NK-92 treated with Interleukin-12 subunit alpha and Interleukin-12 subunit beta, amount 100 ng/mL, for 24 hours (cell line): ENCODE results near the gene MOBP.
"Not testable (repeated sequence)": the region's sequence is repeated elsewhere in the genome, so short reads cannot be mapped to it uniquely, and the experiment has no call there.

Experiments
- DNase-seq: peaks from one replicate; lab custom pipeline; 2025; lab: John Stamatoyannopoulos, UW

The MOBP gene, protein sequence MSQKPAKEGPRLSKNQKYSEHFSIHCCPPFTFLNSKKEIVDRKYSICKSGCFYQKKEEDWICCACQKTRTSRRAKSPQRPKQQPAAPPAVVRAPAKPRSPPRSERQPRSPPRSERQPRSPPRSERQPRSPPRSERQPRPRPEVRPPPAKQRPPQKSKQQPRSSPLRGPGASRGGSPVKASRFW

GRCh38 chr3:39467394-39468107, at the start of gene MOBP:
MOBP (plus strand) TSS chr3:39467680; CDS start chr3:39502070, 34,390 bp downstream.
- no peak for DNase-seq

GRCh38 chr3:39418556-39419225, 48.8 kb upstream of the MOBP start:
- not testable (repeated sequence) for DNase-seq

DNA sequence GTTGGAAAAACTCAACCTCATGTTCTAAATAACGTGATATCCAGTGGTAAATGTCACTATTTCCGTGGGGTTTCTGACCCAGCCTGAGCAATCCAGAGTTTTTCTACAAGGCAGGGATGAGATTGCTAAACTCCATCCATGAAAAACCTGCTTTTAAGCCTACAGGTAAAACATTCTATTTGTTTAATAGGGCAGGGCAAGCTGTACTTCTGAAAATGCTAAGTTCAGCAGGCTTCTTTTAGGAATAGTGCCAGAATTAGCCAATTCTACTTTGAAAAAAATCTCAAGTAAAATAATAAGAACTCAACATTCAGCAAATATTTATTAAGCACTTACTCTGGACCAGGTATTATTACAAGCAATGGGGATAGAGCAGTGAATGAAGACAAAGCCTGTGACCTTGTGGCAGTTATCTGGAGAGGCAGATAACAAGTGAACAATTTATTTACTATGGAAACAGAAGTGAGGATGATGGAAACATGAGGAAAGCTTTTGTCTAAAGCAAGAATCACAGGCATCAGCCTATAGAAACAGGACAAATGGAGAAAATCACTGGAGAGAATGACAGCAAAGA, 47.7 kb upstream of the MOBP start:
- no peak for DNase-seq

GRCh38 chr3:39420543-39420942, 46.9 kb upstream of the MOBP start:
- no peak for DNase-seq

GRCh38 chr3:39423436-39423970, 44.0 kb upstream of the MOBP start:
- no peak for DNase-seq

DNA sequence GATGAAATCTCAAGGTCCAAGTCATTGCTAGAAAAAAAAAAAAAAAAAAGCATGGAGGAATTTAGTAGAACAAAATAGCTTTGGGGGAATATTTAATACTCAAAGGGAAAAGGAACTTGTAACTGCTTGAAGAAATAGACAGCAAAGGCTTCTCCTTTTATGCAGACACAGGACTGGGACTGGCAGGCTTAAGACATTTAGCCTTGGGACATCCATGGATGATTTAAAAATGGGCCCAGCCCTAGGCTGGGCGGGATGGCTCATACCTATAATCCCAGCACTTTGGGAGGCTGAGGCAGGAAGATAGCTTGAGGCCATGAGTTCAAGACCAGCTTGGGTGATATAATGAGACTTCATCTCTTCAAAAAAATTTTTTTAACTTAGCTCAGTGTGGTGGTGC, 41.2 kb upstream of the MOBP start:
- DNase-seq, result no peak

GRCh38 chr3:39427506-39427905, 40.0 kb upstream of the MOBP start:
- DNase-seq, result no peak

GRCh38 chr3:39428745-39429201, 38.7 kb upstream of the MOBP start:
- no peak for DNase-seq

GRCh38 chr3:39429466-39429865, 38.0 kb upstream of the MOBP start:
- no peak for DNase-seq

DNA sequence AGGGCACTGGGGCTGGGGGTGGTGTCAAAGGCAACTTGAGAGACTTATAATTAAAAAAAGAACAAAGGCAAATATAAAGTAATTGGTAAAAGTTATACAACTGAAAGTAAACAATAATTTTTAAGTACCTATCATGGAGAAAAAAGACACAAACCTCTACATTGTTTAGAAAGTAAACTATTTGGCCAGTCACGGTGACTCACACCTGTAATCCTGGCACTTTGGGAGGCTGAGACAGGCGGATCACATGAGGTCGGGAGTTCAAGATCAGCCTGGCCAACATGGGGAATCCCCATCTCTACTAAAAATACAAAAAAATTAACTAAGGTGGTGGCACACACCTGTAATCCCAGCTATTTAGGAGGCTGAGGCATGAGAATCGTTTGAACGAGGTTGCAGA, 35.1 kb upstream of the MOBP start:
- no peak for DNase-seq

DNA sequence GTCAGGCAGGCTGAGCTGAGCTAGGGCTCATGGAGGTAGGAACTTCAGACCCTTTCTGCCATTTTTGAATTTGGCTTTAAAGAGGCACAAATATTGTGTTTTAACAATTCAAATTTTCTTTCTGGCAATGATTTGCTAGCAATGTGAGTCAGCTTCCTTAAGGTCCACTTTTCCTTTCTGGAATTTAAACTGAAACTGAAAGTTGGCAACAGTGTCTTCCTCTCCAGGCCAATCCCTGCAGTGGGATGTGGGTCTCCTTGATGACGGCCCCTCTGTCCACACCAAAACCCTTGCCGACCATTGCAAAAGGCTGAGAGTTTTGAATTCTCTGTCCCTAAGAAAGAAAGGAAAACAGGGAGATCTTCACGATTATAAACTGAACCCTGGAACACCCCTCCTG, 33.8 kb upstream of the MOBP start:
- no peak for DNase-seq

DNA sequence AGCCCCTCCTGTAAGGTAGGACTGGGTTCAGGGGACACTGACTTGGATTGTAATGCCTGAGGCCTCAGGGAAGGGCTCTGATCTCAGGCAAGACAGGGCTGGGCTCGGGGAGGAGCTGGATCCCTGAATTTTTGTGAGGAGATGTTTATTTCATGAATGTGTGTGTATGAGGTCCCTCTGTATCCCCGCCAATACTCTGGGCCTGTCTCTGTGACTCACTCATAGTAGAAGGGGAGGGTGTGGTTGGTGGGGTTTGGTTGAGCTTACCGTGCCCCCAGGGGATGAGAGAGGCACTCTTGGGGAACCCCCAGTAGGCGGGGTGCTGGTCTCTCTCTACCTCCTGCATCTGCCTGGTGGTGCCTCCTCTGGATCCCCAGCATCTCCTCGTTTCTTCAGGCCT, 32.9 kb upstream of the MOBP start:
- peak; percentile 3 for DNase-seq

GRCh38 chr3:39435006-39435748, 32.3 kb upstream of the MOBP start:
- DNase-seq, result no peak

DNA sequence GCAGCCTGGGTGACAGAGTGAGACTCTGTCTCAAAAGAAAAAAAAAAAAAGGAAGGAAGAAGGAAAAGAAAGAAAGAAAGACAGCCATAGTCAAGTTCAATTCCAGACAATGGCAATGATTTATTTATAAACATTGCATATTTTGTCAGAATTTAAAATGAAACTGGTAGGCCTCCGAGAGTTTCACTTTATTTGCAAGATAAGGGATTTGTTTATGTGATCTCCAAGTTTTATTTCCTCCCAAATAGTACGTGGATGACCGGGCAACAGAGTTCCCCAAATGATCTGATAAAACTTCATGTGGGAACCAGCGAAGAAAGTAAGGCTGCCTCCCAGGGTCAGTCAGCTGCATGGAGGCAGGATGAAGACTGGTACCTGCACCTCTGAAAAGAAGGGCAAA, 28.6 kb upstream of the MOBP start:
- DNase-seq, result no peak

- no peak for DNase-seq
Observed at GRCh38 chr3:39440316-39440715, 27.2 kb upstream of the MOBP start.

- DNase-seq, result no peak
Observed at GRCh38 chr3:39443530-39443929, 23.9 kb upstream of the MOBP start.

DNA sequence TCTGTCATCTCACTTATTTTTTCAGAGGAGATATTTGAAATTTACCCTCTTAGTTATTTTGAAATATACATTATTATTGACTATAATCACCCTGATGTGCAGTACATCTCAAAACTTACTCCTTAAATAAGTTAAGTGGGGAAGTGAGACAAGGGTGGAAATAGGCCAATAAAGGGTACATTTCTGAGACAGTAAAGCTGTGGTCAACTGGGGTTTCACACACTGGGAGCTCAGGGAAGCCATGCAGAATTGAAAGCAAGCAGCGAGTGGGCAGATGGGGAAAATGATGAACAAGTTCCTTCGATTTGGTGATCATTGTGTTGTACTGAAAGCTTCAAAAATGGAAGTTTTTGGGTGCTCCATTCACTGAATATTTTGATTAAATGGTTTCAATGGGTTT, 21.6 kb upstream of the MOBP start:
- no peak for DNase-seq

DNA sequence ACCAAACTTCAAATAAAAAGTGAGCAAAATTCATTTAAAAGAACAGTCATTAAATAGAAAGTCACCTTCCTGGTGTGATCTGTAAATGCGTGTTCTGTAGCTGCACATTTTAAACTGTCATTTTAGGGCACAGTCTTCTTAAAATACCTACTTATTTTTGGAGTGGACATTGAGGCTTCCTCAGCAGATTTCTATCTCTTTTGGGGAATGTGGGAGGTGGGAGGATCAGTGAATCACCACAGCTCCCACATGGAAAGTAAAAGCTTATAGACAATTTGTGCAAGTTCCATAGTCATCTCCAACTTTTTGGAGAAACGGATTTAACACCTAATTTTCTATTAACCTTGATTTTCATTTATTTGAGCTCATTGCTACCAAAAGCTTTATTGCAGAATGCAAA, 21.0 kb upstream of the MOBP start:
- DNase-seq, result no peak

DNA sequence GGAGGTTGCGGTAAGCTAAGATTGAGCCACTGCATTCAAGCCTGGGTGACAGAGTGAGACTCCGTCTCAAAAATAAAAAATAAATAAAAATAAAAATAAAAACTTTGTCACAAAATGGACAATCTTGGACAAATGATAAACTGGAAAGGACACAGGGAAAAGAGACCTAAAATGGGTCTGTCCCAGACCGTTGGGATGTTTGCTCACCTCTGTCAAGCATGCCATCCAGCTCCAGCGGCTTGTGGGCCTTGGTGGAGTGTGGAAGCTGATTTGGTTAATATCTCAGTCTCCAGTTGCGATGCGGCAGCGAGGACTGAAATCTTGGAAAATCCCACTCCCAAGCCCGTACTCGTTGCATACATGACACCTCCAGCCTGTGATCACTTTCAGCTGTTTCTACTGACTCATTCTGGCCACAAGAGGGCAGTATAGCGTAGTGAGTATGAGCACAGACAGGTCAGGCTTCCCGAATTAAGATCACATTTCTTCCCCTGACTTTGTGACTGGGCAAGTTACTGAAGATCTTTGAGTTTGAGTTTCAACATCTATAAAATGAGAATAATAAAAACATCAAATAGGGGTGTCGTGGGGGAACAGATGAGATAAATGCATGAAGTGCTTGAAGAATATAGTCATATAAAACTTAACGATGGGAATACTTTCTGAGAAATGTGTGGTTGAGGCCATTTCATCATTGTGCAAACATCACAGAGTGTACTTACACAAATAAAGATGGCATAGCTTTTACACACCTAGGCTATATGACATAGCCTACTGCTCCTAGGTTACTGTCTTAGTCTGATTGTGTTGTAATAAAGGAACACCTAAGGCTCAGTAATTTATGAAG, 19.6 kb upstream of the MOBP start:
- peak; percentile 17 for DNase-seq

DNA sequence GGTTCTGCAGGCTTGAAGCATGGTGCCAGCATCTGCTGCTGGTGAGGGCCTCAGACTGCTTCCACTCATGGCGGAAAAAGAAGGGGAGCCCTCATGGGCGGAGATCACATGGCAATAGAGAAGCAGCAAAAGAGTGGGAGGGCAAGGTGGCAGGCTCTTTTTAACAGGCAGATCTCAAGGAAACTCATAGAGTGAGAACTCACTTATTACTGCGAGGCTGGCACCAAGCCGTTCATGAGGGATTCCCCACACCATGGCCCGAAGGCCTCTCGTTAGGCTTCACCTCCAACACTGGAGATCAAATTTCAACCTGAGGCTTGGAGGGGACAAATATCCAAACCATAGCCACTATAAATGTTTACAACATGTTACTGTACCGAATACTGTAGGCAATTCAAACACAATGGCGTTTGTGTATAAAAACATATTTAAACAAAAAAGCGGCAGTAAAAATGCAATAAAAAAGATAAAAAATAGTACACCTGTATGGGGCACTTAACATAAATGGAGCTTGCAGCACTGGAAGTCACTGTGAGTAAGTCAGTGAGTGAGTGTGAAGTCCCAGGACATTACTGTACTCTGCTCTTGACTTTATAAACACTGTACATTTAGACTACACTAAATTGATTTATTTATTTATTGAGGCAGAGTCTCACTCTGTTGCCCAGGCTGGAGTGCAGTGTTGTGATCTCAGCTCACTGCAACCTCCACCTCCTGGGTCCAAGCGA, 18.8 kb upstream of the MOBP start:
- no peak for DNase-seq
